Stimulated activated CD4-positive, alpha-beta T cell treated with anti-CD3 and anti-CD28 coated beads, Interleukin-1b, Interleukin-23, amount 100 ng/mL, for 4 hours (primary cell): ENCODE results near the gene MPPED1.

Experiments
- DNase-seq, 2 donors: peaks; one replicate each; pipeline ENCODE4 v3.0.0-alpha.2; 2020; ENCODE audit warnings: low read depth in 2 of 2

Gene MPPED1

GRCh38 chr22:43411040-43411868, 560 bp upstream of the MPPED1 start:
- DNase-seq, result no peak

GRCh38 chr22:43412808-43413795, 1.3 kb downstream of the MPPED1 start:
- no peak for DNase-seq

- DNase-seq, result no peak
These were observed 2.0 kb downstream of the MPPED1 start for GRCh38 chr22:43413826-43414225.

- DNase-seq, result no peak
These were observed 3.9 kb downstream of the MPPED1 start for GRCh38 chr22:43415681-43416080.

GRCh38 chr22:43417555-43417954, 5.7 kb downstream of the MPPED1 start:
- no peak for DNase-seq

GRCh38 chr22:43418079-43418825, 6.4 kb downstream of the MPPED1 start:
- DNase-seq, result no peak

GRCh38 chr22:43419371-43420080, 7.7 kb downstream of the MPPED1 start:
- DNase-seq, result no peak

- DNase-seq, result no peak
These were observed 9.3 kb downstream of the MPPED1 start for GRCh38 chr22:43421046-43421665.

- no peak for DNase-seq
These were observed 10.3 kb downstream of the MPPED1 start for GRCh38 chr22:43421914-43422615.

GRCh38 chr22:43423046-43423445, 11.2 kb downstream of the MPPED1 start:
- DNase-seq, result no peak

GRCh38 chr22:43424201-43424600, 12.4 kb downstream of the MPPED1 start:
- DNase-seq, result no peak

- no peak for DNase-seq
These were observed 13.1 kb downstream of the MPPED1 start for GRCh38 chr22:43424666-43425630.

- DNase-seq, result no peak
These were observed 14.4 kb downstream of the MPPED1 start for GRCh38 chr22:43425976-43426785.

- DNase-seq, result no peak
These were observed 15.0 kb downstream of the MPPED1 start for GRCh38 chr22:43426816-43427215.

GRCh38 chr22:43427296-43428004, 15.6 kb downstream of the MPPED1 start:
- no peak for DNase-seq

- DNase-seq, result no peak
These were observed 16.2 kb downstream of the MPPED1 start for GRCh38 chr22:43428005-43428485.

- DNase-seq, result no peak
These were observed 16.7 kb downstream of the MPPED1 start for GRCh38 chr22:43428521-43428920.
